22Rv1 (cell line): Measurements from ENCODE around the gene IGLL5.

Experiments used
- H3K27ac ChIP-seq: fragments of 450-650 bp; 2 replicates; pipeline ENCODE4 v1.5.1; 2017
- CTCF ChIP-seq: fragments of 450-650 bp; IDR thresholded peaks from 2 replicates; pipeline ENCODE4 v1.5.1; 2017; ENCODE audit warnings: mild to moderate bottlenecking
- ZFX ChIP-seq: fragments of 450-650 bp; IDR thresholded peaks from 2 replicates; pipeline ENCODE4 v1.6.1; 2017; ENCODE audit warnings: antibody characterized with exemption, borderline replicate concordance

IGLL5 gene

GRCh38 chr22:22912988-22913253 is 25.3 kb downstream of the IGLL5 start:
- H3K27ac ChIP-seq: no peak overlapping the region
- TF ChIP-seq ZFX (no peak), CTCF (no peak)

DNA sequence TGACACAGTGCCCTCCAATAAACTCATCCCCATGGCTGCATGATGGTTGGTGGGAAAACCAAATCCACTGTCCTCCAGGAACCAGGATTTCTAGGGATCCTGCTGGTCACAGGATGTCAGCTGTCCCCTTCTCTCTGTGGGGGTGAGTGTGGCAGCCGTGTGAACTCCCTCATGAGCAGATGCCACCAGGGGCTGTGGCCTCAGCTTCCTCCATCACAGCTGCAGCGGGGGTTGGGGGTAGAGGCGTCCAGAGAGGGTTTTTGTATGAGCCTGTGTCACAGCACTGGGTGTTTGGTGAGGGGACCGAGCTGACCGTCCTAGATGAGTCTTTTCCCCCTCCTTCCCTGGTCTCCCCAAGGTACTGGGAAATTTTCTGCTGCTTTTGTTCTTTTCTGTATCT is 26.4 kb downstream of the IGLL5 start:
- no peak overlapping the region for H3K27ac ChIP-seq
- no peak for TF ChIP-seq ZFX

DNA sequence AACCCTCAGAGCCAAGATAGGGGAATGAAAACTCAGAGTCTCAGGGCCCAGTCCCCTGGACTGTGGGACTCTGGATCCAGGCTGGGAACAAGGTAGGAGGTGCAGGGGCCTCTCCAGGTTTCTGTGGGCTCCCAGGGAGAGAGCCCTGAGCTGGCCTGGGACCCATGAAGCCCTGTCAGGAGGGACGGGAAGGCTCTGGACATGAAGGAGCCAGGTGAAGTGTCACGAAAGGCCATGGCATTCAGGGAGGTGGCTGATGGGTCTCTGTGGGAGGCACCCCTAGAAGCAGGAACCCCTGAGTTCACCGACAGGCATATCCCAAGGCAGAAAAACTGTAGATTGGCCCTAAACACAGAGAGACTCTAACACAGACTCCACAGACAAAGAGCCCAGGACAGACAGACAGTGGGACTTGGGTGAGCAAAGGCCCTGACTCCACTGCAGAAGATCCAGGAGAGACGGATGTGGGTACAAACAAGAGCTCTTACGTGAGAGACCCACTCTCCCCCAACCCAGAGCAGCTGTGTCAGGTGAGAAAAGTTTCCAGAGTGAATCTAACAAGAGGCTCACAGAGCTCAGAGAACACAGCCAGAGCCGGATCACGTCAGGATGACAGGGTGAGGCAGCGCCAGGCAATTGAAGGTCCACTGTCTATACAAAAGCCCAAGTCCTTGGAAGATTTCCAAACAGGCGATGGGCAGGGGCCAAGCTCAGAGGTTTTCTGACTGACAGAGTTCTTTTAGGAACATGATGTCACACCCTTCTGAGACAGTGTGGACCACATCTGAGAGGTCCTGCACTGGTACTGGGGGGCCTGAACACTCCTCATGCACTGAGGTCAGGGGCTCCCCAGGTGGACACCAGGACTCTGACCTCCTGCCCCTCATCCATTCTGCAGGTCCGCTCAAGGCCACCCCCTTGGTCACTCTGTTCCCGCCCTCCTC is 27.4 kb downstream of the IGLL5 start:
- TF ChIP-seq ZFX (no peak), CTCF (no peak)
- no peak overlapping the region for H3K27ac ChIP-seq

DNA sequence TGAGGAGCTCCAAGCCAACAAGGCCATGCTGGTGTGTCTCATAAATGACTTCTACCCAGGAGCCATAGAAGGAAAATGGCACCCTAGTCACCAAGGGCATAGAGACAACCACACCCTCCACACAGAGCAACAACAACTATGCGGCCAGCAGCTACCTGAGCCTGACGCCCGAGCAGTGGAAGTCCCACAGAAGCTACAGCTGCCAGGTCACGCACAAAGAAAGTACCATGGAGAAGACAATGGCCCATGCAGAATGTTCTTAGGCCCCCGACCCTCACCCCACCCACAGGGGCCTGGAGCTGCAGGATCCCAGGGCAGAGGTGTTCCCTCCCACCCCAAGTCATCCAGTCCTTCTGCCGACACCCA is 28.0 kb downstream of the IGLL5 start:
- TF ChIP-seq ZFX: no peak
- TF ChIP-seq CTCF: no peak
- no peak overlapping the region for H3K27ac ChIP-seq

DNA sequence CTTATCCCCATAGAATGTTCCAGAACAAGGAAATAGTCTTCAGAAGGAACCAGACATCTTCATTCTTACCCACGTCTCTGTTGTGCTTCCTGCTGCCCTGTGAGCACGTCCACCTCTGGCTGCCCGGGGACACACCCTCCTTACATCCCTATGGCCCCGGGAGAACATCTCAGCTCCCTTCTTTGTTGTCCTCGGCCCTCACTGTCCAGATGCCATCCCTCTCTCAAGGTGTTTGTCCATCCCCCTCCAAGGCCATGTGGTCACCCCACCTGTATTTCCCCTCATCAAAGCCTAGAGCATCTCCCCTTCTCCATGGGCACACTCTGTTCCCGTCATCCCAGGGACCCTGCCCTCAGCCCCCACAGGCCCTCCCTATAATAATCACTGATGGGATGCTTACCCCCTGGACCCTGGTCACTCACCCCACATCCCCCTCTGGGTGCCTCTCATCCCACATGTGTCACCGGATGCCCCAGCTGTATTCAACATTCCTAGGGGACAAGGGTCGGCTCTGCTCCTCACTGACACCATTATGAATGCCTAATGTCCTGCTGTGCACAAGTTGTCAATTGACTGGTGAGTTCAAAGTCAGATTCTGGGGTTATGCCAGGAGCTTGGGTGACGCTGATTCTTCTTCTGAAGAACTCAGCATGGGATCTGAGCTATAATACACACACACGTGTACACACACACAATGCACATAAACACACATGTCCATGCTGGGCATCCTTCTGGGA is 28.8 kb downstream of the IGLL5 start:
- no peak overlapping the region for H3K27ac ChIP-seq
- no peak for TF ChIP-seq ZFX
- no peak for TF ChIP-seq CTCF

DNA sequence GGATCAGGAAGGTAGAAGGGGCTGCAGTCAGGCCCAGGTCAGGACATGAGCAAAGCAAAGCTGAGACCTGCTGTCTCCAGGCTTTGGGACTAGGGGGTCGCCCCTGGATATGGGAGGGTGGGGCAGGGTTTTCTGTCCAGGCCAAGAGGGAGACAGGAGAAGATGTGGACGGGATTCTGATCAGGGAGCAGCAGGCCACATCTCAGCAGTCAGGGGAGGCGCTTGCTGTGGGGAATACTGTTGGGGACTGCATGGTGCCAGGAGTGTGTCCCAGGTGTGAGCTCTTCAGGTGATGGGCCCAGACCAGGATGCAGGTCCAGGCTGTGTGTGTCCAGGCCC is 29.3 kb downstream of the IGLL5 start:
- no peak overlapping the region for H3K27ac ChIP-seq
- TF ChIP-seq CTCF (no peak), ZFX (no peak)

GRCh38 chr22:22917377-22917776 is 29.8 kb downstream of the IGLL5 start:
- TF ChIP-seq CTCF (no peak), ZFX (no peak)
- no peak overlapping the region for H3K27ac ChIP-seq
